Chondrocyte (in vitro differentiated cells): ENCODE data around the gene PLB1. TPM values are rescaled to one million over a fixed set of nuclear protein-coding genes. Genes with fewer than 3 reads are reported as not detected.

Source experiments
- DNase-seq: peaks from one replicate; pipeline ENCODE4 v3.0.0; 2021; ENCODE audit warnings: mixed read lengths, low spot score
- H3K27ac Mint-ChIP-seq: one replicate; pipeline ENCODE4 v1.8.0; 2021; ENCODE audit warnings: mild to moderate bottlenecking, moderate library complexity, mixed read lengths; ENCODE audit not compliant: unreplicated experiment
- H3K27me3 Mint-ChIP-seq: 2 replicates; pipeline ENCODE4 v1.8.0; 2021; ENCODE audit warnings: low read depth, mixed read lengths
- H3K36me3 Mint-ChIP-seq: 2 replicates; pipeline ENCODE4 v1.8.0; 2021; ENCODE audit warnings: low read depth, mixed read lengths
- H3K4me1 Mint-ChIP-seq: 2 replicates; pipeline ENCODE4 v1.8.0; 2021; ENCODE audit warnings: low read depth, mild to moderate bottlenecking, mixed read lengths
- H3K4me3 Mint-ChIP-seq: one replicate; pipeline ENCODE4 v1.8.0; 2021; ENCODE audit warnings: mild to moderate bottlenecking, moderate library complexity, mixed read lengths; ENCODE audit not compliant: unreplicated experiment
- H3K9me3 Mint-ChIP-seq: 2 replicates; pipeline ENCODE4 v1.8.0; 2021; ENCODE audit warnings: low read depth, mixed read lengths
- total RNA-seq: library from RNA; stranded (reverse); gene quantifications from 3 replicates; pipeline ENCODE4 v1.2.1, GENCODE V29; 2021
- TF ChIP-seq, protein P1 (sequence below): fragments of 200-600 bp; sonication (generic); IDR thresholded peaks from 2 replicates; pipeline ENCODE4 v1.5.0; 2021; ENCODE audit warnings: antibody characterized with exemption, mild to moderate bottlenecking, moderate library complexity

PLB1 gene
- total RNA-seq, 1 donor from 2014 or later: 4.4 TPM

DNA sequence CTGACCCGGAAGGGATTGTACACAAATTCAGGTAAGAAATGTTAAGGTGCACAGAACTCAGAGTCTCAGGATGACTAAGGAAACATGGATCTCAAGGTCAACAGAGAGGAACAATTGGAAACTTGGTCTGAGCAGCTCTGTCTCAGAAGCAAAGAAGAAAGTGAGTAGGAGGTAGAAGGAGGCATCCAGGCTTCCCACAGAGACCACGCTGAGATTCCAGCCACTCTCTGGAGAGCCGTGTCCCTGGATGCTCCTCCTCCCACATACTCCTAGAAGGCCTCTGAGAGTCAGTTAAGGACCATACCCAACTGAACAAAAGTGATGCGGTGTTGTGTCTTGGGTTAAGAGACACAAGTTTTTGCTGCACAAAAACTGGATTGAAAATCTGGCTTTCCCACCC, 8.6 kb upstream of the PLB1 start:
- no peak for DNase-seq
- no peak overlapping the region for H3K27ac Mint-ChIP-seq
- no peaks in the 10 kb centered on the region for H3K9me3 Mint-ChIP-seq
- TF ChIP-seq, protein P1, sequence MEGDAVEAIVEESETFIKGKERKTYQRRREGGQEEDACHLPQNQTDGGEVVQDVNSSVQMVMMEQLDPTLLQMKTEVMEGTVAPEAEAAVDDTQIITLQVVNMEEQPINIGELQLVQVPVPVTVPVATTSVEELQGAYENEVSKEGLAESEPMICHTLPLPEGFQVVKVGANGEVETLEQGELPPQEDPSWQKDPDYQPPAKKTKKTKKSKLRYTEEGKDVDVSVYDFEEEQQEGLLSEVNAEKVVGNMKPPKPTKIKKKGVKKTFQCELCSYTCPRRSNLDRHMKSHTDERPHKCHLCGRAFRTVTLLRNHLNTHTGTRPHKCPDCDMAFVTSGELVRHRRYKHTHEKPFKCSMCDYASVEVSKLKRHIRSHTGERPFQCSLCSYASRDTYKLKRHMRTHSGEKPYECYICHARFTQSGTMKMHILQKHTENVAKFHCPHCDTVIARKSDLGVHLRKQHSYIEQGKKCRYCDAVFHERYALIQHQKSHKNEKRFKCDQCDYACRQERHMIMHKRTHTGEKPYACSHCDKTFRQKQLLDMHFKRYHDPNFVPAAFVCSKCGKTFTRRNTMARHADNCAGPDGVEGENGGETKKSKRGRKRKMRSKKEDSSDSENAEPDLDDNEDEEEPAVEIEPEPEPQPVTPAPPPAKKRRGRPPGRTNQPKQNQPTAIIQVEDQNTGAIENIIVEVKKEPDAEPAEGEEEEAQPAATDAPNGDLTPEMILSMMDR: no peak
- no peaks in the 10 kb centered on the region for H3K36me3 Mint-ChIP-seq
- no peak overlapping the region for H3K4me3 Mint-ChIP-seq
- H3K4me1 Mint-ChIP-seq: no peaks in the 10 kb centered on the region
- peaks cover 10% of the 10 kb centered on the region for H3K27me3 Mint-ChIP-seq

DNA sequence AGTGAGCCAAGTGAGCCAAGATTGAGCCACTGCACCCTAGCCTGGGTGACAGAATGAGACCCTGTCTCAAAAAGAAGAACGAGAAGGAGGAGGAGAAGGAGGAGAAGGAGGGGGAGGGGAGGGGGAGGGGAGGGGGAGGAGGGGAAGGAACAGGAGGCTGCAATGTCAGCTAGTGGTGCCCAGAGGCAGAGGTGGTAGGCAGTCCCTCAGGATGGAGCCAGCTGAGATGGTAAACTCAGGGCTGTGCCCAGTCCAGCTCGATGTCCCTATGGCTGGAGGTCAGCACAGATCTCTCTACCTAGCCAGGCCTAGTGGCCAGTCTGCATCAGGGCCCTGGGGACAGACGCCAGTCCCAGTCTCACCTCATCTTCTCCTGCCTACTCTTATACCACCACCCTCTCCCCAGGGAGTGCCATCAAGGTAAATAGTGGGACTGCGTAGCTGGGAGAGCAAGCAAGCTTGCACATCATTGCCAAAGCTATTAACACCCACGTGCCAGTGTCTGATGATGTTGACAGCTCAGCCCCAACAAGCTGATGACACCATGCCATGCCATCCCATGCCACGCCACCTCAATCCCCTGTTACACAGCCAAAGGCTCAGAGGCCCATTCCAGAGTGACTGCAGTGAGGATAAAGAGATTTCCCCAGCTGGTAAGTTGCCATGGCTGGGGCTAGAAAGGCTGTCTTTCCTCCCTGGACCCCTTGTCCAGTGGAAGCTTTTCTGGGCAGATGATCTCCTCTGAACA, 7.6 kb upstream of the PLB1 start:
- Mint-ChIP-seq H3K27me3 (peaks cover 10% of the 10 kb centered on the region), H3K4me3 (no peak overlapping the region), H3K9me3 (no peaks in the 10 kb centered on the region), H3K4me1 (no peaks in the 10 kb centered on the region), H3K27ac (no peak overlapping the region), H3K36me3 (no peaks in the 10 kb centered on the region)
- TF ChIP-seq, protein P1: no peak
- no peak for DNase-seq

DNA sequence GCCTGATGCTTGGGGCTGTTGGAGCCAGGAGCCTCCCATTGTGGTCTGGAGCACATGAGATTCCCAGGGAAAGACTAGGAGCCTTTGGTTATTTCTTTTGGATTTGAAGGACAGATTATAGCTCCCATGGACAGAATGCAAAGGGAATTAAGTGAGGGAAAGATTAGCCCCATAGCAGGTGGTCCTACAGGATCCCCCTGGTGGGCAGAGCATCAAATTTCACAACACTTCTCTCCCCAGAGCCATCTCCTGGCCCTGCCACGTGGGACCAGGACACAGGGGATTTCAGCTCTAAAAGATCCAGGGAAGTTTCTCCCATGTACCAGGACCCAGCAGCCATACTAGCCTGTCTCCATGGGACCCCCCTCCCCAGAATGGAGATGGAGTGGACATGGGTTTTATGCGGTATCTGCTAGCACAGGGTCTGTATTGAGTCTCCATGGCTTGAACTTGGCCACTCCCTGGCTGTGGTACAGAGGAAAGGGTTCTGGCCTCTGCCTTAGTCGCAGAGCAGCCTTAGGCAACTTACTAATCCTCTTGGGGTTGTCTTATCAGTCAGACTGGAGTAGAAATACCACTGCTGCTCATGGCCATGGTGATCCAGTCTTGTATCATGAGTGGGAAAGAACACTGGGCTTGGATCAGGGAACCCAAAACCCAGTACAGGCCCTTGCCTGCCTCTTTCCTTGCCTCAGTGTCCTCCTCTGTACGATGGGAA, 6.8 kb upstream of the PLB1 start:
- H3K9me3 Mint-ChIP-seq: no peaks in the 10 kb centered on the region
- no peak overlapping the region for H3K27ac Mint-ChIP-seq
- peaks cover 10% of the 10 kb centered on the region for H3K27me3 Mint-ChIP-seq
- no peaks in the 10 kb centered on the region for H3K4me1 Mint-ChIP-seq
- DNase-seq: no peak
- H3K36me3 Mint-ChIP-seq: no peaks in the 10 kb centered on the region
- H3K4me3 Mint-ChIP-seq: no peak overlapping the region
- TF ChIP-seq, protein P1: no peak

DNA sequence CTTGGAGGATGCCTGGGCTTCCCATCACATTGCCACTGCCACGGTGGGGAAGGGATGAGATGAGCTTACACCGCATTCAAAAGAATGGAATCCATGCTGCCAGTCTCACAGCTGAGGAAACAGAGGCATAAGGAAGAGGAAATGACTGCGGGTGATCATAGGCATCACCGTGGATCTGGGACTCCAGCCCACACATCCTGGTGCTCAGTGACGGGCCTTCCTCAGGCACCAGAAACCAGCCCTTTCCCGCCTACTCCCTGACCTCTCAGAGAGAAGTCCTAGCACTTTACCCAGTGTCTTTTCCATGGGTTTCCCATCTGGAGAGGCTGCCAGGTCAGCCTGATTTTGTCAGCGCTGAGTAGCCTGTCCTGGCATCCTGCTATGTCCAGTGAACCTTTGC, 5.3 kb upstream of the PLB1 start:
- DNase-seq: no peak
- Mint-ChIP-seq H3K27me3 (peaks cover 10% of the 10 kb centered on the region), H3K27ac (no peak overlapping the region), H3K9me3 (no peaks in the 10 kb centered on the region), H3K36me3 (no peaks in the 10 kb centered on the region), H3K4me3 (no peak overlapping the region), H3K4me1 (no peaks in the 10 kb centered on the region)
- TF ChIP-seq, protein P1: no peak

DNA sequence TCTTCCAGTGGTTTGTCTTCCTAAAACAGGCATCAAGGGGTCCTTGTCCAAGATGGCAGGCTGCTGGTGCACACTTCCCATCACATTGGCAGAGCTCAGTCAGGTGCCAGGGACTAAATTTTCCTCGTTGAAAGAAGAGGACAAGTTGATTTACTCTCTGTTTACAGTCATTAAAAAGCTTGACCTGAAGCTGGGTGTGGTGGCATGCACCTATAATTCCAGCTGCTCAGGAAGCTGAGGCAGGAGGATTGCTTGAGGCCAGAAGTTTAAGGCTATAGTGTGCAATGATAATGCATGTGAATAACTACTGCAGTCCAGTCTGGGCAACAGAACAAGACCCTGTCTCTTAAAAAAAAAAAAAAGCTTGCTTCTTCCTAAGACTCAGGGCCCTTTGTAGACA, 3.6 kb upstream of the PLB1 start:
- no peaks in the 10 kb centered on the region for H3K4me1 Mint-ChIP-seq
- H3K36me3 Mint-ChIP-seq: no peaks in the 10 kb centered on the region
- peaks cover 15% of the 10 kb centered on the region for H3K27me3 Mint-ChIP-seq
- H3K4me3 Mint-ChIP-seq: no peak overlapping the region
- TF ChIP-seq, protein P1: no peak
- no peak overlapping the region for H3K27ac Mint-ChIP-seq
- no peaks in the 10 kb centered on the region for H3K9me3 Mint-ChIP-seq
- no peak for DNase-seq
